ENCODE measurements around the gene HEATR9. TPM values are rescaled to one million over a fixed set of nuclear protein-coding genes. Genes with fewer than 3 reads are reported as not detected.

Gene HEATR9
- total RNA-seq, 1 donor from 2014 or later: not detected

- no peaks in the 10 kb centered on the region for H3K9me3 ChIP-seq (ENCODE audit: low read depth)
- no peaks in the 10 kb centered on the region for H3F3A ChIP-seq (ENCODE audit: low read depth)
- no peak for DNase-seq (ENCODE audit: low spot score)
- H3K4me2 ChIP-seq: no peak overlapping the region
- Mint-ChIP-seq H3K9me3 (no peaks in the 10 kb centered on the region), H3K4me3 (no peak overlapping the region), H3K36me3 (no peaks in the 10 kb centered on the region), H3K27me3 (ENCODE audit: insufficient read depth, low read depth) (no peaks in the 10 kb centered on the region), H3K27ac (no peak overlapping the region), H3K4me1 (peaks cover 13% of the 10 kb centered on the region)
- TF ChIP-seq EZH2 (IDR thresholded peaks at IDR 0.05): no peak
- no peaks in the 10 kb centered on the region for H4K20me1 ChIP-seq (ENCODE audit: low read depth)
- H3K27ac ChIP-seq: no peak overlapping the region
- H3K36me3 ChIP-seq: no peaks in the 10 kb centered on the region
- no peak overlapping the region for H2AFZ ChIP-seq (replicated peaks)
- no peak overlapping the region for H3K9ac ChIP-seq
- no peaks in the 10 kb centered on the region for H3K79me2 ChIP-seq (ENCODE audit: low read depth)
- no peaks in the 10 kb centered on the region for H3K27me3 ChIP-seq
- no peak overlapping the region for H3K4me3 ChIP-seq
- H3K4me1 ChIP-seq: peaks cover 3% of the 10 kb centered on the region
Observed at GRCh38 chr17:35895636-35896587, 27.2 kb upstream of the HEATR9 start.

GRCh38 chr17:35894206-35894605 lies 25.5 kb upstream of the HEATR9 start:
- H3K4me1 Mint-ChIP-seq: peaks cover 13% of the 10 kb centered on the region
- Histone ChIP-seq H3K27me3 (no peaks in the 10 kb centered on the region), H3K9ac (no peak overlapping the region)

GRCh38 chr17:35893751-35894150 lies 25.1 kb upstream of the HEATR9 start:
- H2AFZ ChIP-seq (replicated peaks): no peak overlapping the region
- no peaks in the 10 kb centered on the region for H3F3A ChIP-seq (ENCODE audit: low read depth)
- TF ChIP-seq EZH2phosphoT487 (IDR thresholded peaks at IDR 0.05) (no peak), CTCF (IDR thresholded peaks at IDR 0.05) (no peak), EZH2 (IDR thresholded peaks at IDR 0.05) (no peak)
- no peaks in the 10 kb centered on the region for H3K36me3 ChIP-seq
- H3K9ac ChIP-seq: no peak overlapping the region
- H3K27me3 ChIP-seq: no peaks in the 10 kb centered on the region
- Mint-ChIP-seq H3K36me3 (no peaks in the 10 kb centered on the region), H3K27ac (no peak overlapping the region), H3K9me3 (no peaks in the 10 kb centered on the region), H3K27me3 (ENCODE audit: insufficient read depth, low read depth) (no peaks in the 10 kb centered on the region), H3K4me3 (no peak overlapping the region), H3K4me1 (peaks cover 13% of the 10 kb centered on the region)
- no peaks in the 10 kb centered on the region for H3K79me2 ChIP-seq (ENCODE audit: low read depth)
- H3K4me1 ChIP-seq: peaks cover 7% of the 10 kb centered on the region
- no peak overlapping the region for H3K4me3 ChIP-seq
- no peak for DNase-seq (ENCODE audit: low spot score)
- no peak overlapping the region for H3K4me2 ChIP-seq
- no peak overlapping the region for H3K27ac ChIP-seq
- H3K9me3 ChIP-seq (ENCODE audit: low read depth): no peaks in the 10 kb centered on the region
- no peaks in the 10 kb centered on the region for H4K20me1 ChIP-seq (ENCODE audit: low read depth)

More at GRCh38 chr17:35894206-35894605, 25.5 kb upstream of the HEATR9 start:
- Histone ChIP-seq H3K36me3 (no peaks in the 10 kb centered on the region), H2AFZ (replicated peaks) (no peak overlapping the region), H3K27ac (no peak overlapping the region), H3K4me2 (no peak overlapping the region), H3K9me3 (ENCODE audit: low read depth) (no peaks in the 10 kb centered on the region), H3K4me1 (peaks cover 7% of the 10 kb centered on the region), H3K79me2 (ENCODE audit: low read depth) (no peaks in the 10 kb centered on the region), H3K4me3 (no peak overlapping the region), H4K20me1 (ENCODE audit: low read depth) (no peaks in the 10 kb centered on the region), H3F3A (ENCODE audit: low read depth) (no peaks in the 10 kb centered on the region)
- no peak for DNase-seq (ENCODE audit: low spot score)
- no peaks in the 10 kb centered on the region for H3K9me3 Mint-ChIP-seq
- no peak overlapping the region for H3K4me3 Mint-ChIP-seq
- H3K27ac Mint-ChIP-seq: no peak overlapping the region
- TF ChIP-seq EZH2 (IDR thresholded peaks at IDR 0.05) (no peak), CTCF (IDR thresholded peaks at IDR 0.05) (no peak), EZH2phosphoT487 (IDR thresholded peaks at IDR 0.05) (no peak)
- H3K36me3 Mint-ChIP-seq: no peaks in the 10 kb centered on the region
- no peaks in the 10 kb centered on the region for H3K27me3 Mint-ChIP-seq (ENCODE audit: insufficient read depth, low read depth)

Data from neural progenitor cell (in vitro differentiated cells).